ENCODE data around the gene DLG5.

DLG5 gene

DNA sequence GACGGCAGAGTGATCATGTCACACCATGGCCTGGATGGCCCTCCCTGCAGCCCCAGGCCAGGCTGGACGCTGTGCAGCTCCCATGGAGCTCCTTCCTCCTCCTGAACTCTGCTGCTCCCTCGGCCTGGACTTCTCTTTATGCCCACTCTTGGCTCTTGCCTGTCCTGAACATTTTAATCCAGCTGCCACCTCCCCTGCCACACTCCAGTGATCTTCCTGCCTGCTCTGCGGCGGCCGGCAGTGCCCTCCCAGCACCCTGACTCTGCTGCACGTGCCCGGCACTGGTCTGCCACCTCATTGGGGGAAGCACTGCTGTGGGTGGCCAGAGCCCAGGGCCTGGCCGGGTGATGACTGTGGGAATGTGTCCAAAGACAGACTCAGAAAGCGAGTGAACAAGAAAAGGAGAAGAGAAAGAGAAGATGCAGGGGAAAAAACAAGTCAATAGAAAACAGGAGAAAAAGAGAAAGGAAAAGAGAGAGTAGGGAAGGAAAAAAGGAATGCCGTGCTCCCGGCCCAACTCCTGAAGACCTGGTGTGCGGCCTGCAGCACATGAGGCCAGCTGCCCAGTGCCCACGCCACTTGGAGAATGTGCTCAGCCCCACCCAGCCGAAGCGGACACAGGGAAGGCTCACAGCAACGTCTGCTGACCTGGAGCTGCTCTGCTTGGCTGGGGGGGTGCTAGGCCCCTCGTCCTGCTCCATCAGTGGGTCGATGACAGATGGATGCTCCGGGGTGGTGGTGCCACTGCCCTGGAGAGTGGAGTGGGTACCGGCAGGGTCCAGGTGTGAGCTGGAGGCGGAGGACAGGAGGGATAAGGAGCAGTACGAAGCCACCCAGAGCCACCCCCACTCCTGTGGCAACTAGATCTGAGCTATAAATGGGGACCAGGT is 115.9 kb downstream of the DLG5 start:
- Histone ChIP-seq H3K27ac (no peak overlapping the region), H3K4me3 (no peak overlapping the region)

DNA sequence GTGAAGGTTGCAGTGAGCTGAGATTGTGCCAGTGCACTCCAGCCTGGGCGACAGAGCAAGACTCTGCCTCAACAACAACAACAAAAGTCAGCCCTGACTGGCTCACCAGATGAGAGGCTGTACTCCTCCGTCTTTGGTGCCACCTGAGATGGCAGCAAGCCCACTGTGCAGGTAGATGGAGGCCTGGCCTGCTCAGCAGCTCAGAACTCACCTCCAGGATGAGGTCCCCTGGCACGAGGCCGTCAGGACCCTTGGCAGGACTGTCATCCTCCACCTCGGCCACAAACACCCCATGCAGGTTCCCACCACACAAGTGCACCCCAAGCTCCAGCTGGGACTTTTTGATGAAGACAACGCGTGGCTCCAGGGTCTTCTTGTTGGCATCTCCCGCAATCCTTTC is 117.2 kb downstream of the DLG5 start:
- H3K4me3 ChIP-seq, result no peak overlapping the region
- H3K27ac ChIP-seq, result no peak overlapping the region

DNA sequence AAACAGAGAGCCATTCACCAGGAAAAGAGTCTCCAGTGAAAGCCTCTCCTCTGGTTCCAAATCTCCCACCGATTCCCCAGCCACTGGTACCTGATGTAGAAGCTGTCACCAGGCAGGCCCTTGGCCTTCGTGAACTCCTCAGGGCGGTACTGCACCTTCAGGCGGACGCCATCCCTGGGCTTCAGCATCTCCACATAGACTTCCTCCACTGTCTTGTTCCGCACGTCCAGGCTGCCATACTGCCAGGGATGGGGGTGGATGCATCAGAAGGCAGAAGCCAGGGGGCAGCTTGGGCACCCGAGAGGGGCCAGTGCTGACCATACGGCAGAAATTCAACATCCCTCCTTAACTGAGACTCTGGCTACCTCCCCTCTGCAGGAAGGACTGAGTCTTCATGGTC is 118.8 kb downstream of the DLG5 start:
- Histone ChIP-seq H3K4me3 (no peak overlapping the region), H3K27ac (no peak overlapping the region)

DNA sequence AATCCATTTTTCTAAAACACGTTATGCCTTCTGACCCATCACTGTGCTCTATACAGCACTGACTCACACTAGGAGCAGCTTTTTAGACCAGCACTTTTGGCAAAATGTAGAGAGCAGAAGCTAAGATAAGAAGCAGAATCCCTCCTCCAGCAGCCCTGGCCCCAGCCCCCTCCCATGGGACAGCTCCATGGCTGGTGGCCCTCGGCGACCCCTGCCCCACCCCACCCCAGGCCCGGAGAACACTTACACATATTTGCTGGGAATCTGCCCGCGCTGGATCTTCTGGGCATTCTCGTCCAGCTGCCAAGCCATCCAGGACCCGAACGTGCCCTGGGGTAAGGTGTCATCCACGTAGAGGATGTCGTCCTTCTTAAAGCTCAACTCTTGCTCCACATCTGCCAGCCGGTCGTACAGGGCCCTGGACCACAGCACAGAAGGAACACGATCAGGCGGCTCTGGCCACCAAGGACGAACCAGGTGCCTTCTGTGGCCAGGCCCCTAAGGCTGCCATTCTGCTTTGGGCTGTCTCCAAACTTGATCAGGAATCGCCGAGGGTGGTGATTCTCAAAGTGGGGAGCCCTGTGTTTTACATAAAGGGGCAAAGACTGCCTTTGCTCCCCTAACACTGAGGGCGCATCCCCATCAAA is 119.9 kb downstream of the DLG5 start:
- no peak overlapping the region for H3K27ac ChIP-seq
- H3K4me3 ChIP-seq, result no peak overlapping the region

DNA sequence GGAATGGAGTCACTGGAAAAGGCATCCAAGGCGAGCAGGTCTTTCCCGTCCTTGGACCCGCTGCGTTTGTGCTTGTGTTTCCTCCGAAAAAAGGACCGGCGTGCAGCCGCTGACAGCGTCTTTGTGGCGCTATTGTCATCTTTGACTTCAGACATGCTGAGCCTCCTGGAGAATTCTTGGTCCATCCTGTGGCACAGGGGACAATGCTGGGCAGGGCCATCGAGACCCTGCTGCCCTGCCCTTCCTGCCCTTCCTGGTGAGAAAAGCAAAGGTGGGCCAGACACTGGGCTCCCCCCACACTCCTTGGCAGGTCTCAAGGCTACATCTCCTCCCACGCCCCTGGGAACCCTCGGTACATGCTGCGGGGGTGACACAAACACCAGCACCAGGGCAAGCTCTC is 120.9 kb downstream of the DLG5 start:
- no peak overlapping the region for H3K4me3 ChIP-seq
- no peak overlapping the region for H3K27ac ChIP-seq

DNA sequence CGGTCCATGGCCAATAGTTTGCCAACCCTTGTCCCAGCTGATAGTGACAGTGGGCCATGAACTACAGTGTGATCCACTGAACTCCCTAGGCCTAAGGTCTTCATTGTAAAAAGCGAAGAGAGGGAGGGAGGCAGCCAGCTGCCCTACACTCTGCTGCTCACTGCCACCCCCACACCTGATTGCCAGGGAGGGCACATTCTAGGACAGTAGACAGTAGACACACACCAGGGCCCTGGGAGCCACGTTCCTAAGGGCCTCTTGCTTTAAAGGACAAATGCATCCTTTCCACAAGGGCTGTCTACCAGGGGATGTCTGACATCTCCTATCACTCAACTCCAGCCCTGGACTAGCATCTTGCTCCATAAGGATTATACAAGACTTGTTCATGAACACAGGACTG is 122.2 kb downstream of the DLG5 start:
- no peak overlapping the region for H3K4me3 ChIP-seq
- no peak overlapping the region for H3K27ac ChIP-seq

DNA sequence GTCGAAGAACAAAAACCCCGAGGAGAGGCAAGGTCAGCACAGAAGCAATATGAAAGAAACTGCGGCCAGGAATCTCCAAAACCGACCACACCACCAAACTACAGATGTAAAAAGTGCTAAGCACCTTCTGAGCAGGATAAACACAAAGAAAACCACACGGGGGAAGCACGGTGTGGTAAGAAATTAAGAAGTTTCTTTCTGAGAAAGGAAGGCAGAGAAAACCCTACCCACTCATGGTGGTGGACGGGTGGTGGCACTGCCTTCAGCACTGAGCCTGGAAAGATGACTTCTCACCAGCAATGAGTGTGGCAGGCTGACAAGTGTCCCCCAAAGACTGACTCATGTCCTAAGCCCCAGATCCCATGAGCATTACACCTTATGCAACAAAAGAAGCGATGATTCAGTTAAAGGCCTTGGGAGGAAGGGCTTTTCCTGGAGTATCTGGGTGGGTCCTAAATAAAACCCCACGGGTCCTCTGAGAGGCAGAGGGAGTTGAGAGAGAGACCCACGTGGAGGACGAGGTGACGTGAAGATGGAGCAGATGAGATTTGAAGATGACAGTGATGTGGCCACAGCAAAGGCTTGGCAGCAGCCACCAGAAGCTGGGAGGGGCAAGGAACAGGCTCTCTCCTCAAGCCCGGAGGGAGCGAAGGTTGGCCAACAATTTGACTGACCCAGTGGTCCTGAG is 124.9 kb downstream of the DLG5 start:
- peak overlapping the region in 1 of 21 experiments; percentile 23 for H3K27ac ChIP-seq
- no peak overlapping the region for H3K4me3 ChIP-seq

DNA sequence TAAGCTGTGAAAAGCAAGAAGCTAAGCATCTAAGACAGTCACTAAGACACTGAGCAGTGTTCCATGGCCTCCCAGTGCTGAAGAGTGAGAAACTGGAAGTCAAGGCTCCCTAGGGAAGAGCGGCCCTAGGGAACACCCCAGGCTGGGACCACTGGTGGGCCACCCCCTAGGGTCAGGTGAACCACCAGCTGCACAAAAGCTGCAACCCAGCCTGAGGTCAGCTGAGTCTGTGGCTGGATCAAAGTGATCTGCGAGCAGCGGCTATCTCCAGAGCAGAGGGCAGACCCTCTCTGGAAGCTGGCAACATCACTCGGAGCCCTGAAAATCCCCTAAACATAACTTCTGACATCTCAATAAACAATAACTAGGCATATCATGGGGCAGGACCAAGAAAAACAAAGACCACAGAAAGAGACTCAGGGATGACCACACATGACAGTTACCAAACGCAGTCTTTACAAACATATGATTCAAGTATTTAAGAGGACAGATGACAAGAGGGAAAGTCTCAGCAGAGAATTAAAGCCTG is 125.8 kb downstream of the DLG5 start:
- H3K27ac ChIP-seq, result no peak overlapping the region

DNA sequence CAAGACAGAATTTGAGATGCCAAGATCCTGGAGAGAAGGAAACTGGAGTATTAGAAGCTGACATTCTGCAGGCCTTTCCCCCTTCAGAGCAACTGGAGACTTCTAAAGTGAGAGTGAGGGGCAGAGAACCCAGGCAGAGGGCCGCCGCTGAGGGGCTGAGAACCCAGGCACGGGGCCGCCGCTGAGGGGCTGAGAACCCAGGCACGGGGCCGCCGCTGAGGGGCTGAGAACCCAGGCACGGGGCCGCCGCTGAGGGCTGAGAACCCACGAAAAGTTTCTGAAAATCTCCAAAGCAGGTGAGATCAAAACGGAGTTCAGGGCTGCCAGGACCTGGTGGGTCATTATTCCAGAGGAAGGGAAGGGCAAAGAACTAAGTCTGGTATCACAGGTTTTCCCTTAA is 126.2 kb downstream of the DLG5 start:
- Histone ChIP-seq H3K27ac (no peak overlapping the region), H3K4me3 (no peak overlapping the region)

More for the DNA sequence above, 125.8 kb downstream of the DLG5 start:
- no peak overlapping the region for H3K4me3 ChIP-seq

DNA sequence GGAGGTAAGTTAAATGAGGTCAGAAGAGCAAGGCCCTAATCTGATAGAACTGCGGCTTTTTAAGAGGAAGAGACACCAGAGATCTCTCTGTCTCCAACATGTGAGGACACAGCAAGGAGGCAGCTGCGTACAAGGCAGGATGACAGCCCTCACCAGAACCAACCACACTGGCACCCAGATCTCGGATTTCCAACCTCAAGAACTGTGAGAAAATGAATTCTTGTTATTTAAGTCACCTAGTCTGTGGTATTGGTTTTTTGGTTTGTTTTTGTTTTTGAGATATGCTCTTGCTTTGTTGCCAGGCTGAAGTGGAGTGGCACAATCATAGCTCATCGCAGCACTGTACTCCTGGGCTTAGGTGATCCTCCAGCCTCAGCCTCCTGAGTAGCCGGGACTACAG is 127.2 kb downstream of the DLG5 start:
- Histone ChIP-seq H3K27ac (no peak overlapping the region), H3K4me3 (no peak overlapping the region)

DNA sequence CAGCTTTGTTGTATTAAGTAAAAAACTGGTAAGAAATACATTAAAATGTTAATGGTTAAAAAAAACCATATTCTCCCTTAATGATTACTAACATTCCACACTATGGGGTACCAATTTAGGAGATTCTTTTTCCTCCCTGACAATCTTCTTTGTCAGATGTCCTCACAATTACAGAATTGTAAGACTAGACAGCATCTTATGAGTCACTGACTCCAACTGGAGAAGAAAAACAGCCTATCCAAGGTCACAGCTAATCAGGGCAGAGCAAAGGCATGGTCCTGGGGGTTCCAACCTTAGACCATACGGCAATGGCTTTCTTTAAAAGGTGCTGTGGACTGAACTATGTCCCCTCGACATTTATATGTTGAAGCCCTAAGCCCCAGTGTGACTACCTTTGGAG is 127.6 kb downstream of the DLG5 start:
- Histone ChIP-seq H3K27ac (no peak overlapping the region), H3K4me3 (no peak overlapping the region)

DNA sequence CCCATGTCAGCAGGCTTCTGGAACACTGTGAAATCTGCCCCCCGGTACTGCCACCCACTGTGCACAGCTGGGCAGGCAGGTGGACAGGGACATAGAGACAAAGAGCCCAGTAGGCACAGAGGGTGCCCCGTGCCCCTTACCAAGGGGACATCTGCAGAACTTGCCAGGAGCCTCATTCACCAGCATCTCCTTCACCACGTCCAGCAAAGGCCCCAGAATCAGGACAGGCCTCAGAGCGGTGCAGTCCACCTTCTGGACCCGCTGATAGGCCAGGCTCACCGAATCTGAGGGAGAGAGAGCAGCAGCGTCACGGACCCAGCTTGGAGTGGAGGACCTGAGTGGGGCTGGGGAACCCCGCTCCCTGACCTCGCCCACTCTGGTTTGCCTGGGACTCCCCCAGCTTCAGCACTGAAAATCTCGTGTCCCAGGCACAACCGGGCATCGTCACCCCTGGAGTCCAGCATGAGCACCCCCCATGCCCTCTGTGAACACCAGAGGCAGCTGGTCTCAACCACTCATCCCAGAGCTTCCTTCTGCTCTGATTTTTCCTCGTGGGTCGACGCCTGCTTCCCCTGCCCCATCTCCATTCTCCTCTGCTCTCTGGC is 130.1 kb downstream of the DLG5 start:
- Histone ChIP-seq H3K4me3 (no peak overlapping the region), H3K27ac (no peak overlapping the region)

DNA sequence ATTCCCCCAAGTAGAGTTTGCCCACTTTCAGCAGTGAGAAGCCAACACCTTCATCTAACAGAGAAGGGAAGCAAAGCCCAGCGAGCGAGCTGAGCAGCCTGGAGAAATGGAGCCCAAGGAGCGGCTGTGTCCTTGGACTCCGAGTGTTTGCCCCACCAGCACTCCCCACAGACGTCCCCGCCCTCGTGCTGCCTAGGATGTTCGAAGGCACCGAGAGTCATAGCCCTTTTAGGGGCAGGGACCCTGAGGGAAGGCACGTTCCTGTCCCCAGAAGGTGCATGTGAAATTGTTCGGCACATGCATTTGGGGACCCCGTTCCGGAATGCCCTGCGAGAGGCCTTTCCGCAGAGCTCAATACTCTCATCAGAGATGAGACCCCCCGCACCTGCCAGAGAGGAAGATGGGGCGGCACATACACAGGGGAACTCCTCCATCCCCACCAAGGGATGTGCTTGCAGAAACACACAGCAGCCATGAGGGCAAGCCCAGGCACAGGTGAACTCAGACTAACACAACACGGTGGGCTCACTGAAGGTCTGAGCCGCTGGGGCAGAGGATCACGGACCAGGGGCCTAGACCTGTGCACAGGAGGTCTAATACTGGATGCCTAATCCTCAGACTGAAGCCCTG is 131.0 kb downstream of the DLG5 start:
- Histone ChIP-seq H3K27ac (no peak overlapping the region), H3K4me3 (no peak overlapping the region)

DNA sequence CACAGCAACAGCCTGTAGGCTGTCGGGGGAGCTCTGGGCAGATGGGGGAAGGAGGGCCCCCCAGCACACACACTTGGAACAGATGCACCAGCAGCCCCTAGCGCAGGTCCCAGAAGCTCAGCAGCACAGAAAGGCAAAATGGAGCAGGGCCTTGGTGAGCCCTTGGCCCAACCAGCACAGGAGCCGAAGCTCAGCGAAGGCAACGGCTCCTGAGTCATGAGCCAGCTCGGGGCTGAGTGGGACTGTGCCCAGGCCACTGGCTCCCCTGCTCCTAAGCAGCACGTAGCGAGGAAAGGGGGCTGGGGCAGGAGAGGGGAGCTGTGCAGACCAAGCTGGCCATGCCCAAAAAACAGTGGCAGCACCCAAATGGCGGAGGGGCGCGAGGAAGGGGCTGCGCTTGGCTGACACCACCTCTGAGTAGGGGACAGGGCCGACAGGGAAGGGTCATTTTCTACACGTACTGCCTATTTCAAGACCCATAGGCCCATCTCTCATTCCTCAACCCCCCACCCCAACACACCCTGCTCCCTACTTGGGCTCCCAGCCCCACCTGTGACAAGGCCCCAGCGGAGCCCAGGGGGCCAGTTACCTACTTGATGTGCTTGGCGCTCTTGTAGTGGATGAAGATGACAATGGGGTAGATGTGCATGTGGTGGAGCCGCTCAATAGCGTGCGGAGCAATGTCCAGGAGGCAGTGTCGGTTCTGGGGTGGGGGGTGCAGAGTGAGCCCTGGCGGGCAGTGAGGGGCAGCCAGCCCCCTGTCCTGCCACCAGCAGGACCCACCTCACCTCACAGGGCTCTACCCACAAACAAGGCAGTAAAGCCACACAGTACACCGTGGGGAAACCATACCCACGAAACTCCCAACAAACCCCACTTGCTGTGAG is 132.1 kb downstream of the DLG5 start:
- Histone ChIP-seq H3K27ac (no peak overlapping the region), H3K4me3 (no peak overlapping the region)

DNA sequence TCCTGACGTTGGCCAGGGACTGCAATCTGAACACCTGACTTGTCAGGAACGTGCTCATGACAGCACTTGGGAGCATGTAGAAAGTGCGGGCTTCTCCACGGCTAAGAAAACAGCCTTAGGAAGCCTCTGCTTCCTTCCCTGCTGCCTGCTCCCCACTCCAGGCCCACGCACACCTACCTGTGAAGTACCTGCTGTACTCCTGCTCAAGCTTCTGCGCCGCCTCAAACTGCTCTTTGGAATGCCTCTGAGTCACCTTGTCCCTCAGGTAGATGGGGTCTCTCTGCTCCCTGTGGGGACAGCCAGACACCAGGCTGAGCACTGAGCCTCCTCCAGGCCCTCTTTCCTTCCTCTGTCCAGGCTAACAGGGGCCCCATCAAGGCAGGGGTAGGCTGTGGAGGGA is 132.7 kb downstream of the DLG5 start:
- Histone ChIP-seq H3K4me3 (no peak overlapping the region), H3K27ac (no peak overlapping the region)

DNA sequence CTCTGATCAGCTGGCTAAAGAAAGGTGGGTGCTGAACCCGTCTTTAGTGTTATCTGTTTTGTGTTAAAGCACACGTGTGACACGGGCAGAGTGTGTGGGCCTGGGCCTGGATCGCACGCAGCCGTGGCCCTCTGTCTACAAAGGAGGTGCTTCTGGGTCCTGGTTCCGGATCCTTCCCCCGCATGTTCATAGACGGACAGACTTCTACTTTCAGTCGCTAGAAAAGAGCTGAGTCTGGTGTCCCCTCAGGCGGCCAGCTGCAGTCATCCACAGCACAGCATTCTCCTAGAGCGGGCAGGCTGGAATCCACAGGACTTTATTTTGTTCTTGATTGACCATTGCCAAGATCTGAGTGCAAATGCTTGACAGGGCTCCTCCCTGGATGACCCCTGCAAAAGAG is 134.4 kb downstream of the DLG5 start:
- H3K27ac ChIP-seq, result no peak overlapping the region

DNA sequence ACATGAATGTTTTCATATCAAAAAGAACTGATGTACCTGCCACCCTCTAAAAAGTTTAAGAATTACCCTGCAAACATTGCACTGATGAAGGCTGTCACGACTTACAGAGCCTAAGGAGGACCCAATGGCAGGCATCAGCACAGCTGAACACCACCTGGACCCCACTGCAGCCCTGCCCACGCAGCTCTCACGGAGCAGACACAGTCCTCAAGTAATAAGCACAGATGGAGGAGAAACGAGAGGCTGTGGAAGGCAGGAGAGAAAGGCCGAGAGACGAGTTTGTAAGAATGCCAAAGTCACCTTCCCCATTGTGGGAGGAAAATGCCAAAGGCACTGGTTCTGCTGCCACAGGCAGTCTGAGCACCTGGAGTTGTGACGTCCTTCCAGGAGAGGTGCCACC is 135.0 kb downstream of the DLG5 start:
- no peak overlapping the region for H3K27ac ChIP-seq
- no peak overlapping the region for H3K4me3 ChIP-seq

More for the DNA sequence above, 134.4 kb downstream of the DLG5 start:
- no peak overlapping the region for H3K4me3 ChIP-seq

DNA sequence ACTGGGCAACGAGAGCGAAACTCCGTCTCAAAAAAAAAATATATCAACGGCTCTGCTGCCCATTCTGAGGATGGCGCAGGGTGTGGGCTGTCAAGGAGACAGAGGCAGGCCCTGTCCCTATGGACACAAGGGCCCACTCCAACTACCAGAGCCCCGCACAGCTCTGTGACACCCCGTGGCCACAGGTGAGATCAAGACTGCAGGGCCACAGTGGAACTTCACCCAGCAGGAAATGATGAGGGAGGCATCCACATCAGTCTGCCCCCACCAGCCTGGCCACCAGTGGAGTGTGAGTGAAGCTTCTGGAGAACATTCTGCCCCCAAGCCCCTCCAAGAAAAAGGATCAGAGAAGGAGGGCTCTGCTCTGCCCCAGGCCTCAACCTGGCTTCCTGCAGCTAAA is 136.7 kb downstream of the DLG5 start:
- no peak overlapping the region for H3K27ac ChIP-seq

DNA sequence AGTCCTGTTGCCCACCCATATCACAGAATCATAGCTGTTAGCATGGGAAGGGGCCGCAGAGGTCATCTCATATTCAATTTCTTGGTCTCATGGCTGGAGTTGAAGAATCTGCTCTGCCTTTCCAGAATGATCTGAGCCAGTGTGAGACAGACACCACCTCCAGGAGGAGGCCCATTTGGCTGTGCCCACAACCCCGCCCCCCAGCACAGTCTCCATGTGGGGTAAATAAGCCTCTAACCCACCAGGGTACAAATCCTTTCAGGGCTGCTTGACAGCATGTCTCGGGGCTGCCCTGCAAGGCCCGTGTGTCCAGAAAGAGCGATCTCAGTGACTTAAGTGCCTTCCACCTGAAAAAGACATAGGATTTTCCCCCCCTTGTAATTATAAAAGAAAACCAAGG is 137.5 kb downstream of the DLG5 start:
- no peak overlapping the region for H3K4me3 ChIP-seq
- no peak overlapping the region for H3K27ac ChIP-seq

More for the DNA sequence above, 136.7 kb downstream of the DLG5 start:
- H3K4me3 ChIP-seq, result no peak overlapping the region

Measured in skin epidermis (tissue), 12 donors.